Subcutaneous abdominal adipose tissue (tissue), 5 donors: ENCODE data around the gene CHKA.

Experiments used
- H3K27ac ChIP-seq: one replicate; pipeline ENCODE4 v1.7.0; 2013; ENCODE audit warnings: low read depth, mild to moderate bottlenecking, inconsistent platforms, low read length, moderate library complexity
- H3K27me3 ChIP-seq, 5 donors: one replicate each; pipeline ENCODE4 v1.7.0; 2013; ENCODE audit warnings: low read length in 5 of 5, inconsistent platforms in 1 of 5; ENCODE audit not compliant: control insufficient read depth in 5 of 5, insufficient read depth in 4 of 5
- H3K36me3 ChIP-seq, 5 donors: one replicate each; pipeline ENCODE4 v1.7.0; 2013; ENCODE audit warnings: low read length in 5 of 5; ENCODE audit not compliant: control insufficient read depth in 5 of 5, insufficient read depth in 5 of 5
- H3K4me1 ChIP-seq, 5 donors: one replicate each; pipeline ENCODE4 v1.7.0; 2013; ENCODE audit warnings: low read length in 5 of 5, mild to moderate bottlenecking in 3 of 5, moderate library complexity in 1 of 5; ENCODE audit not compliant: control insufficient read depth in 5 of 5, insufficient read depth in 5 of 5
- H3K4me3 ChIP-seq, 5 donors: one replicate each; pipeline ENCODE4 v1.7.0; 2013; ENCODE audit warnings: low read length in 5 of 5, low read depth in 1 of 5
- H3K9ac ChIP-seq, 5 donors: one replicate each; pipeline ENCODE4 v1.7.0; 2013; ENCODE audit warnings: low read length in 5 of 5, mild to moderate bottlenecking in 4 of 5, moderate library complexity in 3 of 5
- H3K9me3 ChIP-seq, 5 donors: one replicate each; pipeline ENCODE4 v1.7.0; 2013; ENCODE audit warnings: low read length in 5 of 5; ENCODE audit not compliant: control insufficient read depth in 5 of 5
- donor health status: healthy.
- donor health status: healthy.
- donor health status: healthy.
- donor health status: healthy.
- donor health status: healthy.

The CHKA gene

DNA sequence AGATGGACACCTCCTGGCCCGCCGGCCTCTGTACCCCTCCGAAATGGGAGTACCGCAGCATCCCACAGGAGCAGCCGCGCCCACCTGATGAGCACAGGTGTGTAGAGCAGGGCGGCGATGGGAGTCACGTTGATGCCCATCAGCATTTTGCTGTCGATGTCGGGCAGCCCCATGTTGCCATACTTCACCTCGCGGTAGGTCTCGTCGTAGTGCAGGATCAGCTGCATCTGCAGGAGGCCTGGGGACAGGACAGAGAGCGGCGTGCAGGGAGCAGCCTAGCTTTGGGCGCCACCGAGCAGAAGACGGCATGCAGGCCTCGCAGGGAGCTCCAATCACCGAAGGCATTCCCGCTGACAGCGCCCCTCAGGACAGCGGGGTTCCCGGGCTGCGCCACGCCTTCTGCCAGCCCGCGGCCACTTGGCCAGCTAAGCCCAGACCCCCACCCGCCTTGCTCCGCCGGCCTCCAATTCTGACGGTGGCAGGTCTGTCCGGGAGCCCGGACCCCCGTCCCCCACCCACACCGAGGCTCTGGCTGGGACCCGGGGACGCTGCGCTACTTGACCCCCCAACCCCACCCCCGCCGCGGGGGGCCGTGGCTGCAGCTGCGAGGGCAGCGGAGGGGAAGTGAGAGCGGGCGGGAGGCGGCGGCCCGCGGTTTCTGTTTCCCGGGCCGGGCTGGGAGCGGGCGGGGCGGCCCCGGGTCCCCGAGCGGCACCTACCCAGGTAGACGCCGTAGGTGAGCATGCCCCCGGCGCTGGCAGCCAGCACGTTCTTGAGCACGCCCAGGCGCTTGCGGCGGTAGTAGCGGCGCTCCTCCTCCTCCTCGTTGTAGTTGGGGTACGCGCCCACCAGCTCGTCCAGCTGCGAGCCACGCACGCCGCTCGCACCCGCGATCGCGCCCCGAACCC is 118.0 kb downstream of the CHKA start:
- Histone ChIP-seq H3K27me3 (no peaks in the 10 kb centered on the region), H3K4me1 (peaks cover 0 to 31% (median 21%) of the 10 kb centered on the region in 5 donors), H3K9ac (peak overlapping the region in 4 of 5 donors; percentile 40 to 68 (median 53)), H3K4me3 (peak overlapping the region; percentile 55 to 75 (median 68)), H3K27ac (no peak overlapping the region), H3K36me3 (peaks cover 0 to 3% (median 0%) of the 10 kb centered on the region in 5 donors), H3K9me3 (no peaks in the 10 kb centered on the region)
